Right cardiac atrium (tissue), 5 donors: ENCODE data around the gene PLCZ1. TPM values are rescaled to one million over a fixed set of nuclear protein-coding genes. Genes with fewer than 3 reads are reported as not detected.

Experiments used
- ATAC-seq, 2 donors: fragments of 200-7000 bp; cut with Tn5 transposase; one replicate each; pipeline versions ENCODE4 v1.8.0 to v1.9.1; 2020; ENCODE audit warnings: moderate library complexity in 2 of 2, mild to moderate bottlenecking in 1 of 2
- DNase-seq, 3 donors: peaks; one replicate each; pipeline ENCODE4 v3.0.0-alpha.2; 2020
- H3K27ac ChIP-seq: one replicate; pipeline ENCODE4 v1.5.1; 2013; ENCODE audit warnings: mild to moderate bottlenecking, low read length, control low read depth, moderate library complexity
- H3K27me3 ChIP-seq: one replicate; pipeline ENCODE4 v1.6.1; 2013; ENCODE audit not compliant: control insufficient read depth, insufficient read depth
- H3K4me1 ChIP-seq: one replicate; pipeline ENCODE4 v1.6.1; 2013; ENCODE audit warnings: low read length; ENCODE audit not compliant: control insufficient read depth, insufficient read depth
- H3K4me3 ChIP-seq: one replicate; pipeline ENCODE4 v1.5.1; 2013; ENCODE audit warnings: low read length, control low read depth
- H3K9me3 ChIP-seq: one replicate; pipeline ENCODE4 v1.6.1; 2013; ENCODE audit warnings: low read length; ENCODE audit not compliant: control insufficient read depth
- WGBS: extraction: QIAGEN DNeasy Blood & Tissue Kit; methylation state at CpG from one replicate; pipeline ENCODE4 v1.1.7; 2013; 5-methylcytosine and 5-hydroxymethylcytosine counted together
- intact Hi-C, 4 donors: fragments of 100-400 bp; cut with DNase I; formaldehyde crosslinking; loops; one replicate each; pipeline versions ENCODE4 v1.11.0 to v1.14.0; 2022 to 2023
- polyA plus RNA-seq: library from polyadenylated mRNA; stranded (reverse); fragments of 200-250 nt; gene quantifications from one replicate; pipeline ENCODE4 v1.2.3, GENCODE V29; 2013
- total RNA-seq, 4 donors: library from RNA; stranded (reverse); fragmentation: NEBNext Ultra II Directional; extraction: Animal tissue kit (Norgen Biotek cat#: 25700); gene quantifications; one replicate each; pipeline ENCODE4 v1.2.1, GENCODE V29; 2021
- donor health status: healthy with polysubstance abuse.
- donor health status: DM: no; HTN: yes; CAD: no.
- donor health status: DM: no; HTN: no; CAD: no.
- donor health status: DM: no; HTN: yes; CAD: no; lungs with severe emphysema.
- donor health status: DM: yes; HTN: yes; CAD: no.

PLCZ1 gene
- total and polyA plus RNA-seq, 5 donors: 0.34 to 1.3 (median 0.72) TPM; not detected in 1

DNA sequence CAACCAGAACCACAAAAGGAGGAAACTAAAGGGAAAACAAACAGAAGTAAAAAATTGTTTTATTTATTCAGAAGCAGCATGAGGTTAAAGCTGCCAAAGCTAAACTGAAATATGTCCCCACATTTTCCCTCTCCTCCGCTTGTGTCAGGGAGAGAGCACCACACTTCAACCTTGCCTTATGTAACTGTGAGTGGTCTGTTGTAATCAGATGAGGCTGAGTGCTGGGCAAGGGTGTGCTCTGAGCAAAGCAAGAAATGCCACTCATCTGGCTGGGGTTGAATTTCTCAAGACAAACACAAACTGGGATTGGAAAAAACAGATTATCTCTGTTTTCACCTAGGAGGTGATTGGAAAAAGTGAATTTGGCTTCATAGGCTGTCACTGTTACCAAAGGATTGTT, 12.3 kb upstream of the PLCZ1 start:
- no peaks in the 10 kb centered on the region for H3K9me3 ChIP-seq
- 70% methylated on average over 1 of the region's 1 CpG for WGBS
- ATAC-seq (peak in 1 of 2 donors; percentile 28), DNase-seq (no peak)
- no peaks in the 10 kb centered on the region for H3K27me3 ChIP-seq
- H3K27ac ChIP-seq: no peak overlapping the region
- intact Hi-C loops: no loop called here
- no peak overlapping the region for H3K4me3 ChIP-seq
- H3K4me1 ChIP-seq: peaks cover 3% of the 10 kb centered on the region

DNA sequence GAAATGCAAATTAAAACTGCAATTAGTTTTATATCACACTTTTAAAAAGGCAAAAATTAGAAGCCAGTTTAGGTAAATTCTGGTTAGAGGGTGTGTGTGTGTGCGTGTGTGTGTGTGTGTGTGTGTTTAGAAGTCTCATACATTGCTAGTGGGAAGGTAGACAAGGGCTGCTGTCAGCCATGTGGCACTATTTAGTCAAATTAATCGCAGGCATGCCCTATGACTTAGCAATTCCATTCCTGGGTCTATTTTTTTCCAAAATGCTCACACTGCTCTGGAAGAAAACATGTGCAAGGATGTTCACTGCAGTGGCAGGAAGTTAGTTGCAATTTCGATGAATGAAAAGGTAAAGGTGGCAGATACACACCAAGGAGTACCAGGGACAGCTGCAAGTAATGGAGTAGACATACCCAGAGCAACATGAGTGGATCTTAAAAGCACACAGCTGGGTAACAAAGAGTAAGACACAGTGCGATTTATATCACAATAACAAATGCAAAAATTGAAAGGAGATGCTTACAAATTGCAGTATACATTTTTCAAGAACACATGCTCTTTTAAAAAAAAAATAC, 11.7 kb upstream of the PLCZ1 start:
- Histone ChIP-seq H3K4me1 (peaks cover 3% of the 10 kb centered on the region), H3K9me3 (no peaks in the 10 kb centered on the region), H3K27me3 (no peaks in the 10 kb centered on the region), H3K27ac (peak overlapping the region; percentile 71), H3K4me3 (no peak overlapping the region)
- no peak for ATAC-seq
- intact Hi-C loops: no loop called here
- DNase-seq: no peak
- WGBS: 84% methylated on average over 4 of the region's 4 CpGs

DNA sequence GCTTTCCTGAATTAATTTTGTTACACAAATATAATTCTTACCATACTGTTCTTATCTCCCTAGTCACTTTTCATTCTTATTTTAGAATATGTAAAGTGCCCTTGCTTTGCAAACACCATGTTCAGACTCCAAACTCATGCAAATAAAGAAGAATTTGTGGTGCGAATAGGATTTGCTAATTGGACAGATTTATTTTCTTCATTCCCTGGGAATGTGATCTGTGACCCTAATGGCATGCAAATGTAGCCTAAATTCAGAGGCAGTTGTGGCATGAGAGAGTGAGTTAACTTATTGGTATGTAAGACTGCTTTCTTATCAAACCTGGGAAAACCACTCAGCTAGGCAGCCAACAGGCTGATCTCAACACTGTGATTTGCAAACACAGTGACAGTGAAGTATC, 10.1 kb upstream of the PLCZ1 start:
- Histone ChIP-seq H3K4me3 (no peak overlapping the region), H3K27me3 (no peaks in the 10 kb centered on the region), H3K27ac (no peak overlapping the region), H3K4me1 (peaks cover 3% of the 10 kb centered on the region), H3K9me3 (no peaks in the 10 kb centered on the region)
- intact Hi-C loops: no loop called here
- 53% methylated on average over 1 of the region's 1 CpG for WGBS
- no peak for DNase-seq
- ATAC-seq: peak; percentile 25 to 50

DNA sequence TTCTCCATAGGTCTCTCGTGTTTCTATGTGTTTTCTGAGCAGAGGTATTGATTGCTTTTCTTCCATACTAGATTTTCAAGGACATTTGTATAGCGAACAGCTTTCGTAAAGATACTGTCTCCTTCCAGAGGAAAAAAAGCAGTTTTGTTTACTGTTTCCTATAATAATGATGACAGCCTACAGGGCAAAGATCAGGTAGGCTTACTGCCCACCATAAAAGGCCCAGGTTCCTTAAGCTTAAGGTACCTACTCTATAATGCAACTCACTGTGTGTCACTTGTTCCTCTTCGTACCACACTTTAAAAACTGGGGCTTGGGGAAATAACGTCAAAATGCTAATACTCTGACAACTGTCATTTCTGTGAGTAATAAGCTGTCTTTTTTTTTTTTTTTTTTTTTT, 6.7 kb downstream of the PLCZ1 start:
- Histone ChIP-seq H3K9me3 (no peaks in the 10 kb centered on the region), H3K4me1 (no peaks in the 10 kb centered on the region), H3K27ac (no peak overlapping the region), H3K27me3 (no peaks in the 10 kb centered on the region), H3K4me3 (no peak overlapping the region)
- no peak for DNase-seq
- intact Hi-C loops: no loop called here
- no peak for ATAC-seq
- WGBS: 90% methylated on average over 5 of the region's 5 CpGs

DNA sequence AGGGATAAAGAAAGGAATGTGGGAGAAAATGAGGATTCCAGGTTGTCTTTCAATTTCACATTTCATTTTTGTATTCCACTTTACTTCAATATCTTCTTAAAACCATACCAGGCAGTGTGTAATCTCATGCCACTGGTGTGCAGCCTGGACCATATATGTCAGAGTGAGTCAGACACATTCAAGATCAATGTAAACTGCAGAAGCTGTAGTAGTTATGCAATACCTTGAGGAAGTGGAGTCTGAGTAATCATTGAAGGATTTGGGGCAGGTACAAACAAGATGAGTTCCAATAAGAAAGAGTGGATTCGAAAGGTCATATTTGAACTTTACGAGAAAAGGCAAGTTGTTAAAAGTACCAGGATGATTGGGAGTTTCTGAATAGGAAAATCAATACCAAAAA, 14.1 kb downstream of the PLCZ1 start:
- Histone ChIP-seq H3K27me3 (no peaks in the 10 kb centered on the region), H3K4me1 (no peaks in the 10 kb centered on the region), H3K9me3 (no peaks in the 10 kb centered on the region), H3K4me3 (no peak overlapping the region), H3K27ac (no peak overlapping the region)
- intact Hi-C loops: no loop called here
- ATAC-seq (no peak), DNase-seq (no peak)
- 95% methylated on average over 2 of the region's 2 CpGs for WGBS

DNA sequence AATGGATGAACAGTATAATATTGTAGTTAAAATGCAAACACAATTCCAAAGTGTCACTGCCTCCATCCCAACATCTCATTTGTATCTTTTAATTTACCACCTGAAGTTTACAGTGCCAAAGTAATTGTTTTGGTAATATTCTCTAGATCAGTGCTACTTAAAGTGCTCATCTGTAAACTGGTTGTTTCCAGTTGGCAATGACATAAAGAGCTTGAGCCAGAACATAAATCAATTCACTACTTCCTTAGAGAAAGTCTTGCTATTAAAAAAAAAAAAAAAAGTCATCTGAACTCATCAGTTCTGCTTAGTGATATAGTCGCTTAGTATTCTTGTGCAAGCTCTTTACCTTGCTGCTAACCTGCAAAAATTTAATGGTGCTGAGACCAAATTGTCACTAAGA, 16.4 kb downstream of the PLCZ1 start:
- no peaks in the 10 kb centered on the region for H3K4me1 ChIP-seq
- H3K27ac ChIP-seq: no peak overlapping the region
- no peaks in the 10 kb centered on the region for H3K9me3 ChIP-seq
- DNase-seq (no peak), ATAC-seq (no peak)
- H3K27me3 ChIP-seq: no peaks in the 10 kb centered on the region
- 95% methylated on average over 1 of the region's 1 CpG for WGBS
- intact Hi-C loops: no loop called here
- H3K4me3 ChIP-seq: no peak overlapping the region

DNA sequence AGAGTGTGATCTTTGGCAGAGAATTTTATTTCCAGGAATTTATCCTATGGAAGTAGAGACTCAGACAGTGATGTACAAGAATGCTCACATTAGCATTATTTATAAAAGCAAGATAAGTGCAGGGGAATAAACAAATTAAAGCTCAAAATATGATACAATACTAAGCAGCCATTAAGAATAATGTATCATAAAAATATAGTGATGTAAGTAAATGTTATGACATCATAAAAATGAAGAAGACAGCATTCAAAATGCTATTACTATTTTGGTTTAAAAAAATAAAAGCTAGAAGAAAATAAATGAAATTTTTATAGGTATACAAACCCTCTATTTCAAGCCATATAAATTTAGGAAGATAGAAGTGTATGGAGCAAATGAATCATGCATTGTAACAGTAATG, 17.1 kb downstream of the PLCZ1 start:
- no peak overlapping the region for H3K4me3 ChIP-seq
- no peaks in the 10 kb centered on the region for H3K4me1 ChIP-seq
- intact Hi-C loops: no loop called here
- no peaks in the 10 kb centered on the region for H3K27me3 ChIP-seq
- no peak for ATAC-seq
- H3K9me3 ChIP-seq: no peaks in the 10 kb centered on the region
- no peak for DNase-seq
- H3K27ac ChIP-seq: no peak overlapping the region

DNA sequence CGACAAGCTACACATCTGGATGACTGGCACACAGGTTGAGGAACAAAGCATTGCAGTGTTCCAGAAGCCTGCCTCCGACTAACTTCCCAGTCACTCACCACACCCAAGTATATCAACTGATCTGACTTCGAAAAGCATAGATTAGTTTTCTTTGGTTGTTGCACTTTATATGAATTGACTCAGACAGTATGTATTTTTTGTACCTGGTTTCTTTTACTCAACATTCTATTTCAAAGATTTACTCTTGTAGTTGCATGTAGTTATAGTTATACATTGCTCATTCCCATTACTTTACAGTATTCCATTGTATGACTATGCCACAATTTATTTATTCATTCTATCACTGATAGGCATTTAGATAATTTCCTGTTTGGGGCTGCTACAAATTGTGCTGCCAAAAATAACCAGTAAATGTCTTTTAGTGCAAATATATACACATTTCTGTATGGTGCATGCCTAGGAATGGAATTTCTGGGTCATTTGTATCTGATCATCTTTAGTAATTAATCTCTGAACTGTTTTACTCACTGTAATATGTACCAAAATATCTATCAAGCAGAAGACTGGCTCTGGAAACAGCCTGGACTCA, 17.8 kb downstream of the PLCZ1 start:
- 59% methylated on average over 3 of the region's 3 CpGs for WGBS
- Histone ChIP-seq H3K4me3 (no peak overlapping the region), H3K9me3 (no peaks in the 10 kb centered on the region), H3K27me3 (no peaks in the 10 kb centered on the region), H3K4me1 (no peaks in the 10 kb centered on the region), H3K27ac (no peak overlapping the region)
- ATAC-seq: no peak
- DNase-seq: no peak
- intact Hi-C loops: no loop called here

DNA sequence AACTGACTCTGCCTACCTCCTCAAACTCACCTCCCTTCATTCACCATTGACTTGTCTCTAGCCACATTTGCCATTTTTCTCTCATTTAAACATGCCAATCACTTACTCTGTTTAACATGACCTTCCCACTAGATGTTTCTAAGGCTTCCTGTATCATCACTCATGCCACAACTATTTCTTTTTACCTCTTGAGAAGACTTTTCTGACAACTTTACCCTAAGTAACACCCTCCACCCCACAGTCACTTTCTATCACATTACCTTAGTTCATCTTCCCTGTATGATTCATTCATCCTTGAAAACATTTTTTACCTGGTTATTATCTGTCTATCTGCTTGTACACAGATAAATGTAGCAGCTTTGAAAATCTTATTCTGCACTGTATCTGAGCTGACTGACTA, 19.4 kb downstream of the PLCZ1 start:
- Histone ChIP-seq H3K9me3 (no peaks in the 10 kb centered on the region), H3K4me1 (no peaks in the 10 kb centered on the region), H3K27ac (no peak overlapping the region), H3K4me3 (no peak overlapping the region), H3K27me3 (no peaks in the 10 kb centered on the region)
- ATAC-seq (no peak), DNase-seq (no peak)
- intact Hi-C loops: no loop called here

DNA sequence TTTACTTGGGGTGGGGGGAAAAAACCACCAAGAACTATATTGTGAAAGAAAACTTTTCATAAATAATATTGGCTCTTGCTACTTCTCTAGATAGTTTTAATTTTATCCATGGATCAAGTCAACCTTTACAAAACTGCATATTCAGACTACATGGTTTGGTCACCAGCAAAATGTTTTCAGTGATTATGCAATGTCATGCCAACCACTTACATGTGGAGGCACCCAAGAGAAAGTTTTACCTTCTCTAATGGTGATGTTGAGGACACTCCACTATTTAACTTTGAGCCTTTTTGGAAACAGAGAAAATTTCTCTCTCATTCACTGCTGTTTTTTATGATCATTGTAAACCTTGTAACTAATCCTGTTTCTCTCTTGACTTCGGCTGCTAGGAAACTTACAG, 21.6 kb downstream of the PLCZ1 start:
- Histone ChIP-seq H3K27ac (no peak overlapping the region), H3K9me3 (no peaks in the 10 kb centered on the region), H3K27me3 (no peaks in the 10 kb centered on the region), H3K4me1 (no peaks in the 10 kb centered on the region), H3K4me3 (no peak overlapping the region)
- intact Hi-C loops: no loop called here
- DNase-seq: no peak
- 86% methylated on average over 1 of the region's 1 CpG for WGBS
- ATAC-seq: no peak

DNA sequence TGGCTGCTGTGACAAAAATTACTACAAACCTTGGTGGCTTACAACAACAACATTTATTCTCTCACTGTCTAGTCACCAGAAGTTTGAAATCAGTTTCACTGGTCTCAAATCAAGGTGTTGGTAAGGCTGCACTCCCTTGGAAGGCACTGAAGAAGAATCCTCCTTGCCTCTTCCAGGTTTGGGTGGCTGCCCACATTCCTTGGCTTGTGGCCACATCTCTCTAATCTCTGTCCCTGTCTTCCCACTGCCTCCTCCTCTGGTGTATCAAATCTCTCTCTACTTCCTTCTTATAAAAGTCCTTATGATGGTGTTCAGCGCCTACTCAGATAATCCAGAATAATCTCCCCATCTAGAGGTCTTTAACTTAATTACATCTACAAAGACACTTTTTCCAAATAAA, 31.0 kb downstream of the PLCZ1 start:
- ATAC-seq: no peak

DNA sequence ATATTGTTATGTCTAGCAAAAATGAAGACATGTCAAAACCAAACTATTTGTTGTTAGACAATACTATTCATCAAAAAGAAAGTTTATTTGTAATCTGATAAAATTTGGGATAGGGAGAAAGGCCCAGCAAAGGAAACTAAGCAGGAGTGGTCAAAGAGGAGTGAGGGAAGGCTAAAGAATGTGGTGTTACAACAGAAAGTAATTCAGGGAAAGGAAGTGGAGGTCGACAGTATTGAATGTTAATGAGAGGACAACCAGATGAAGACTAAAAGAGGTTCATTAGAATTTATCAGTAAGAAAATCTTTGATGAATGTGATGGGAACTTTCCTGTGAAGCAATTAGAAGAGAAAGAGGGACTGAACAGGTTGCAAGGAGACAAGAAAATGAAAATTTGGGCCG, 33.9 kb downstream of the PLCZ1 start:
- Histone ChIP-seq H3K27ac (no peak overlapping the region), H3K27me3 (no peaks in the 10 kb centered on the region), H3K4me3 (no peak overlapping the region), H3K4me1 (no peaks in the 10 kb centered on the region), H3K9me3 (no peaks in the 10 kb centered on the region)
- ATAC-seq: no peak
- 76% methylated on average over 2 of the region's 2 CpGs for WGBS
- no peak for DNase-seq
- intact Hi-C loops: no loop called here

More for the DNA sequence above, 31.0 kb downstream of the PLCZ1 start:
- Histone ChIP-seq H3K27ac (no peak overlapping the region), H3K4me3 (no peak overlapping the region), H3K4me1 (no peaks in the 10 kb centered on the region), H3K27me3 (no peaks in the 10 kb centered on the region), H3K9me3 (no peaks in the 10 kb centered on the region)
- intact Hi-C loops: no loop called here
- 87% methylated on average over 1 of the region's 1 CpG for WGBS
- no peak for DNase-seq
